ENCODE results near the gene FNDC3A. TPM values are rescaled to one million over a fixed set of nuclear protein-coding genes. Genes with fewer than 3 reads are reported as not detected.

Gene FNDC3A
- total RNA-seq, 1 experiment from 2014 or later = 51.3 TPM

DNA sequence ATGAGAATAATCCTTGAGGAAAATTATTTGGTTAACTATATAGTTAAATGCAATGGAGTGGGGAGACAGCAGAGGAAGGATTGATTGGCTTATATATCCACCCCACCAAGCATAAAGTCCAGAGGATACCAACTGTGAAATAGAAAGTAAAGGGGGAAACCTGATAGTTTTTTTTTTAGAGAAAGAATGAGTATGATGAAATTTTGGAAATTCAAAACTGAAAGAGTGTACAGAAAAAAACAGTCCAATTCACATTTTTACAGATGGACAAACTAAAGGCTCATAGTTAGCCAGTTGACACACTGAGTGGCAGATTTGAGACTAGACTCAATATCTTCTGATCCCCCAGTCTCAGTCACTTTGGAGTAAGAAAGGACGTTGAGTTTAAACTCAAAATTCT lies 51.1 kb downstream of the FNDC3A start:
- Histone ChIP-seq H3K27me3 (replicated peaks) (no peaks in the 10 kb centered on the region), H3K9me3 (replicated peaks) (no peaks in the 10 kb centered on the region), H3K36me3 (no peaks in the 10 kb centered on the region), H3K4me1 (replicated peaks) (peaks cover 22% of the 10 kb centered on the region), H3K4me3 (no peak overlapping the region), H3K27ac (no peak overlapping the region)
- DNase-seq (ENCODE audit: low read depth in 1 of 2, low spot score in 2 of 2) = no peak

DNA sequence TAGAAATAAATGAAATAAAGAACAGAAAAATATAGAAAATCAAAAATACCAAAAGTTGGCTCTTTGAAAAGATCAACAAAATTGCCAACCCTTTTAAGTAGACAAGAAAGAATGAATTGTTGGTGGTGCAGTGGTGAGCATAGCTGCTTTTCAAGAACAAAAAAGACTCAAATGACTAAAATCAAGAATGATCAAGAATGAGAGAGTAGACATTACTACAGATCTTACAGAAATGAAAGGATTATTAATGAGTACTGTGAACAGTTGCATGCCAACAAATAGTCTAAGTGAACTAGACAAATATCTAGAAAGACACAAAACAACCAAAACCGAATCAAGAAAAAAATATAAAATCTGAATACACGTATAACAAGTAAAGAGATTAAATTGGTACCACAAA lies 53.9 kb downstream of the FNDC3A start:
- no peak overlapping the region for H3K4me3 ChIP-seq
- DNase-seq (ENCODE audit: low read depth in 1 of 2, low spot score in 2 of 2) = no peak
- no peaks in the 10 kb centered on the region for H3K4me1 ChIP-seq (replicated peaks)
- no peaks in the 10 kb centered on the region for H3K27me3 ChIP-seq (replicated peaks)
- H3K27ac ChIP-seq = no peak overlapping the region
- H3K9me3 ChIP-seq (replicated peaks) = no peaks in the 10 kb centered on the region
- H3K36me3 ChIP-seq = no peaks in the 10 kb centered on the region

DNA sequence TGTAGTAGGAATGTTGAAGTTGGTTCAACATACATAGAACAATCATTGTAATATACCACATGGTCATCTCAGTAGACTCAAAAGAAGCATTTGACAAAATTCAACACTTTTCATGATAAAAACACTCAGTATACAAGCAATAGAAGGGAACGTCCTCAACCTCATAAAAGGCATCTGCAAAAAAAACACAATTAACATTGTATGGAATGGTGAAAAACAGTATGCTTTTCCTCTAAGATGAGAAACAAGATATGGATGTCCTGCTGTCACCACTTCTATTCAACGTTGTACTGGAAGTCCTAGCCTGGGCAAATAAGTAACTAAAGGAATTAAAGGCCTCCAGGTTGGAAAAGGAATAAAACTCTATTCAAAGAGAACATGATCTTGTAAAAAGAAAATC lies 54.5 kb downstream of the FNDC3A start:
- Histone ChIP-seq H3K4me1 (replicated peaks) (no peaks in the 10 kb centered on the region), H3K27me3 (replicated peaks) (no peaks in the 10 kb centered on the region), H3K4me3 (no peak overlapping the region), H3K27ac (no peak overlapping the region), H3K36me3 (no peaks in the 10 kb centered on the region), H3K9me3 (replicated peaks) (no peaks in the 10 kb centered on the region)
- no peak for DNase-seq (ENCODE audit: low read depth in 1 of 2, low spot score in 2 of 2)

DNA sequence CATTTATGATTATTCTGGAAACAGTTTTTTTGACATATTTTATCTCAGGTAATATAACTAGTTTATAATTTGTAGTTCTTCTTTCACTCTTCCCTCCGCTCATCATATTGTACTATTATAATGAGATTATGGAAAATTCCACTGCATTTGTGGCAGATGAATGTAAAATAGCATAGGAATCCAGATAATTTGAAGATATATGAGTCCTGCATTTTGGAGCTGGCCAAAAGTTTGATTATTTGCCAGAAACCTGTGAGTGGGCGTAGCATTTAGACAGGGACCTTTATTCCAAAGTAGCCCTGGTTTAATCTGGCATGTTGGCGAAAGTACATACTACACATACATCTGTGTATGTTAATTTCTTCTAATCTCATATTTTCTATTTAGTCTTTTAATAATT lies 65.2 kb downstream of the FNDC3A start:
- no peak for DNase-seq (ENCODE audit: low read depth in 1 of 2, low spot score in 2 of 2)
- no peaks in the 10 kb centered on the region for H3K36me3 ChIP-seq
- no peaks in the 10 kb centered on the region for H3K27me3 ChIP-seq (replicated peaks)
- H3K9me3 ChIP-seq (replicated peaks) = no peaks in the 10 kb centered on the region
- H3K4me1 ChIP-seq (replicated peaks) = no peaks in the 10 kb centered on the region
- no peak overlapping the region for H3K4me3 ChIP-seq
- H3K27ac ChIP-seq = no peak overlapping the region

DNA sequence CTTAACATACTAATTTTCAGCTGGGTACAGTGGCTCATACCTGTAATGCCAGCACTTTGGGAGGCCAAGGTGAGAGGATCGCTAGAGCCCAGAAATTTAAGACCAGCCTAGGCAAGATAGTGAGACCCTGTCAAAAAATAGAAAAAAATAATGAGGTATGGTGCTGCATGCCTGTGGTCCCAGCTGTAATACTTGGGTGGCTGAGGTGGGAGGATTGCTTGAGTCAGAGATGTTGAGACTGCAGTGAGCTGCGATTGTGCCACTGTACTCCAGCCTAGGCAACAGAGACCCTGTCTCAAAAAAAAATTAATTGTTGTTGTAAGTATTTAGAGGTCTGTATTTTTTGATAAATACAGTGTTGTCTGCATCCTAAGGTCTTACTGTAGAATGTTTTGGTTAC lies 66.8 kb downstream of the FNDC3A start:
- H3K27ac ChIP-seq = no peak overlapping the region
- no peaks in the 10 kb centered on the region for H3K9me3 ChIP-seq (replicated peaks)
- DNase-seq (ENCODE audit: low read depth in 1 of 2, low spot score in 2 of 2) = no peak

DNA sequence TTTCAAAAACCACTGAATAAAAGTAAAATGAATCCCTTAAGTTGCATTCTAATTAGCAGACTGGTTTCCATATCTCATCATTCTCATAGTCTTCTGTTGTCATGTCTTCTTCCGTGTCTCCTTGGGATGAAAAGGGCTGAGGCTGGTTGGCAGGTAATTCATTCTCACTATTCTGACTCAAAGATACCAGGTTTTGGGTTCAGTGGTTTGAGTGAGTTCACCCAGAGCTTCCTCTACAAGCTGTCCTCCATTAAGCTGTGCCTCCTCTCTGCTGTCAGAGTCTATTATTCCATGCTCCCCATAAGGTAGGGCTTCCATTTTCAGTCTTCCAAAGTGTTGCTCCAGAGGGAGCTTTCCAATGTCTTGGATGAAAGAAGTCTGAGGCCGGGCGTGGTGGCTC lies 68.3 kb downstream of the FNDC3A start:
- no peaks in the 10 kb centered on the region for H3K4me1 ChIP-seq (replicated peaks)
- DNase-seq (ENCODE audit: low read depth in 1 of 2, low spot score in 2 of 2) = no peak

More for the DNA sequence above, 66.8 kb downstream of the FNDC3A start:
- Histone ChIP-seq H3K36me3 (no peaks in the 10 kb centered on the region), H3K27me3 (replicated peaks) (no peaks in the 10 kb centered on the region), H3K4me3 (no peak overlapping the region), H3K4me1 (replicated peaks) (no peaks in the 10 kb centered on the region)

DNA sequence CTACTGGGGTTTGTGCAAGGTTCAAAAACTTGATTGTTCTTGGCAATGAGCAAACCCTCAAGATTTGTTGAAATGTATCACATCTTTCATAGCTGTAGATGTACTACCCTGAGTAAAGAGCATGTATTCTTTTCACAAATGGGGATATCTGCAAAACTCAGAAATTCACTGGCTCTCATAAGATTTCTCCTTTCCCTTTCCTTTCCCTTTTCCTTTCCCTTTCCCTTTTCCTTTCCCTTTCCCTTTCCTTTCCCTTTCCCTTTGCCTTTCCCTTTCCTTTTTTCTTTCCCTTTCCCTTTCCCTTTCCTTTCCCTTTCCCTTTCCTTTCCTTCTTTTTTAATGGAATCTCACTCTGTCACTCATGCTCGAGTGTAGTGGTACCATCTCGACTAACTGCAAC lies 69.1 kb downstream of the FNDC3A start:
- Histone ChIP-seq H3K36me3 (no peaks in the 10 kb centered on the region), H3K4me1 (replicated peaks) (no peaks in the 10 kb centered on the region), H3K9me3 (replicated peaks) (no peaks in the 10 kb centered on the region), H3K27ac (no peak overlapping the region), H3K27me3 (replicated peaks) (no peaks in the 10 kb centered on the region), H3K4me3 (no peak overlapping the region)
- no peak for DNase-seq (ENCODE audit: low read depth in 1 of 2, low spot score in 2 of 2)

More for the DNA sequence above, 68.3 kb downstream of the FNDC3A start:
- Histone ChIP-seq H3K4me3 (no peak overlapping the region), H3K27ac (no peak overlapping the region), H3K36me3 (no peaks in the 10 kb centered on the region), H3K27me3 (replicated peaks) (no peaks in the 10 kb centered on the region), H3K9me3 (replicated peaks) (no peaks in the 10 kb centered on the region)

DNA sequence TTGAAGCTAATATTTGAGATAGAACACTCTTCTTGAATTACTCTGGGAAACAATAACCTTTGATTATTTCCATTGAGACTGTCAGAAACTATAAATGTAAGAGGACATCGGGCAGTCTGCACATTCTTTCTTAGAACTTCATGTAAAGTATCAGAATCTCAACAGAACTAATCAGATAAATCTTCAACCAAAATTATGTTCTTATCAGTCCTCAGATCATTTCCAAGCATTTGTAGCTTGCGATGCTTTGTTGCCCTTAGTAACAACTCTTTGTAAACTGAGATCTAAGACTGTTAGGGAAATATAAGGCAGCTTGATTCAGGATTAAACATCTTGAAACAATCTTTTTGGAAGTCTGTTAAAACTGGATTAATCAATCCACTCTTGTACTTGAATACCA lies 70.3 kb downstream of the FNDC3A start:
- Histone ChIP-seq H3K36me3 (no peaks in the 10 kb centered on the region), H3K27me3 (replicated peaks) (no peaks in the 10 kb centered on the region), H3K9me3 (replicated peaks) (no peaks in the 10 kb centered on the region), H3K27ac (no peak overlapping the region), H3K4me1 (replicated peaks) (no peaks in the 10 kb centered on the region), H3K4me3 (no peak overlapping the region)
- DNase-seq (ENCODE audit: low read depth in 1 of 2, low spot score in 2 of 2) = no peak

DNA sequence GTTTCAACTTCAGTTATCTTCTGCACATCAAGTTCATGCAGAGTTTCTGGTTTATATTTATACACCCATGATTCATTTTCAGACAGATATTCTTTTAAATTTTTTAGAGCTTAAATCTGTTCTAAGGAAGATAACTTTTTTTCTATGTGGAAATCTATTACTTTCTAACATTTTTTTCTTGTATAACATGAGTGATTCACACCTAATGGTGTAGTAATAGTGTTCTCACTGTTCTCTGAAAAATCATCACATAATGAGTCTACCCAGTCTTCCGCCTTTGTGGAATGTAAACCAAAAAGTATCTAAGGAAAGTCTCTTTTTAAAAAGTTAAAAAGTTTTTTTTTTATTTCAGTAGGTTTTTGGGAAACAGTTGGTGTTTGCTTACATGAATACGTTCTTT lies 70.8 kb downstream of the FNDC3A start:
- no peak overlapping the region for H3K27ac ChIP-seq
- H3K4me1 ChIP-seq (replicated peaks) = no peaks in the 10 kb centered on the region
- no peak for DNase-seq (ENCODE audit: low read depth in 1 of 2, low spot score in 2 of 2)

DNA sequence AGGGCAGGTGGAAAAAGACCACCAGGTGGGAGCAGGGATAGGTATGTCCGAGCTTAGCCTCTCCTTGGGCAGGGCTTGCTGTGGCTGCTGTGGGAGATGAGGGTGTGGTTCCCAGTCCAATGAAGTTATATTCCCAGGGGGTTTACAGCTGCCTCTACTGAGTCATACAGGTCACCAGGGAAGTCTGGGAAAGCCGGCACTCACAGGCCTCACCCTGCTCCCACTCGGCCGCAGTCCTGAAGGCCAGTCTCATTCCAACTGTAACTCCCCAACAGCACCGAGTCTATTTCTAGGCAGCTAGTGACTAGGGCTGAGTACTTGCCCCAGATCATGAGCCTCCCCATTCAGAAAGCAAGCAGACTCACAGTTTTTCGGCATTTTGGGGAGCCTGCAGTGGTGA lies 77.1 kb downstream of the FNDC3A start:
- no peaks in the 10 kb centered on the region for H3K4me1 ChIP-seq (replicated peaks)
- DNase-seq (ENCODE audit: low read depth in 1 of 2, low spot score in 2 of 2) = no peak
- no peak overlapping the region for H3K4me3 ChIP-seq
- no peaks in the 10 kb centered on the region for H3K27me3 ChIP-seq (replicated peaks)
- no peak overlapping the region for H3K27ac ChIP-seq
- H3K9me3 ChIP-seq (replicated peaks) = no peaks in the 10 kb centered on the region
- H3K36me3 ChIP-seq = no peaks in the 10 kb centered on the region

More for the DNA sequence above, 70.8 kb downstream of the FNDC3A start:
- no peaks in the 10 kb centered on the region for H3K27me3 ChIP-seq (replicated peaks)
- no peaks in the 10 kb centered on the region for H3K36me3 ChIP-seq
- H3K9me3 ChIP-seq (replicated peaks) = no peaks in the 10 kb centered on the region
- H3K4me3 ChIP-seq = no peak overlapping the region

DNA sequence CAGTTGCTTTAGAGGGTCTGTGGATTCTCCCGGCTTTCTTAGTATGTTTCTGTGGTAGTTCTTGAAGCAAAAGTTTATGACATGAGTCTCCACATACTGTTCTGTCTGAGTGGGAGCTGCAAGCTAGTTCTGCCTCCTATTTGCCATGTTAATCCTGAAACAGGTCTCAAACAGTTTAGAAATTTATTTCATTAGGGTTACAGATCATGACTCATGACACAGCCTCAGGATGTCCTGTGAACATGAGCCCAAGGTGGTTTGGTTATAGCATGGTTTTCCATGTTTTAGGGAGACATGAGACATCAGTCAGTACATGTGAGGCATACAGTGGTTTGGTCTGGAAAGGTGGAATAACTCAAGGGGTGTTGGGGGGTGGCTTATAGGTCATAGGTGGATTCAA lies 77.5 kb downstream of the FNDC3A start:
- no peaks in the 10 kb centered on the region for H3K36me3 ChIP-seq
- H3K4me3 ChIP-seq = no peak overlapping the region
- no peak overlapping the region for H3K27ac ChIP-seq
- no peak for DNase-seq (ENCODE audit: low read depth in 1 of 2, low spot score in 2 of 2)
- no peaks in the 10 kb centered on the region for H3K27me3 ChIP-seq (replicated peaks)
- no peaks in the 10 kb centered on the region for H3K4me1 ChIP-seq (replicated peaks)
- H3K9me3 ChIP-seq (replicated peaks) = no peaks in the 10 kb centered on the region

DNA sequence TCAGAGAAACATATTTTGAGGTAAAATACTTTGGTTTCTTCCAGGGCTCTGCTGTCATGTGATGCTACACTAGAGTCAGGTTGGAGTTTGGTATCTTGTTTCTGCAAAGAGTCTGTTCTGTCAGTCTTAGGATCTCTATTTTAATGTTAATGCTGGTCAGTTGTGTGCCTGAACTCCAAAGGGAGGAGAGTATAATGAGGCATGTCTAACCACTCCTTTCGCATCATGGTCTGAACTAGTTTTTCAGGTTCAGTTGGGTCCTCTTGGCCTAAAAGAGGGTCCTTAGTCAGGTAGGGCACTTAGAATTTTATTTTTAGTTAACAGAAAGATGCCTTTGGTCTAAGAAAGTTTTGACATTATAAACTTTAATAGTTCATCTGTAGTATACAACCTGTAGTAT lies 78.2 kb downstream of the FNDC3A start:
- Histone ChIP-seq H3K4me3 (no peak overlapping the region), H3K4me1 (replicated peaks) (no peaks in the 10 kb centered on the region), H3K27ac (no peak overlapping the region), H3K9me3 (replicated peaks) (no peaks in the 10 kb centered on the region), H3K27me3 (replicated peaks) (no peaks in the 10 kb centered on the region), H3K36me3 (no peaks in the 10 kb centered on the region)
- DNase-seq (ENCODE audit: low read depth in 1 of 2, low spot score in 2 of 2) = no peak

DNA sequence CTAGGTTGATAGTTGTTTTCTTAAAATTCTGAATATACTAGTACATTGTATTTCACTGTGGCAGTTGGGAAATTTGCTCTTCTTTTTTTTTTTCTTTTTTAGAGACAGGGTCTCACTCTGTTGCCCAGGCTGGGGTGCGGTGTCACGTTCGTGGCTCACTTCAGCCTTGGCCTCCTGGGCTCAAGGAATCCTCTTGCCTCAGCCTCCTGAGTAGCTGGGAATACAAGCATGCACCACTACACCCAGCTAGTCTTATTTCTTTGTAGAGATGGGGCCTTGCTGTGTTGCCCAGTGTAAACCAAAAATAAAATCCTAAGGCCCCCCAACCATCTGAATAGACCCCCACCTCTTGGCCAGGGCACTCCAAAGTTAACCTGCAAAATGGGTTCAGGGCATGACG lies 79.3 kb downstream of the FNDC3A start:
- Histone ChIP-seq H3K4me1 (replicated peaks) (peaks cover 3% of the 10 kb centered on the region; the same call in 1 of the 2 replicates), H3K4me3 (no peak overlapping the region), H3K27me3 (replicated peaks) (no peaks in the 10 kb centered on the region), H3K36me3 (no peaks in the 10 kb centered on the region), H3K9me3 (replicated peaks) (no peaks in the 10 kb centered on the region), H3K27ac (no peak overlapping the region)
- DNase-seq (ENCODE audit: low read depth in 1 of 2, low spot score in 2 of 2) = no peak

DNA sequence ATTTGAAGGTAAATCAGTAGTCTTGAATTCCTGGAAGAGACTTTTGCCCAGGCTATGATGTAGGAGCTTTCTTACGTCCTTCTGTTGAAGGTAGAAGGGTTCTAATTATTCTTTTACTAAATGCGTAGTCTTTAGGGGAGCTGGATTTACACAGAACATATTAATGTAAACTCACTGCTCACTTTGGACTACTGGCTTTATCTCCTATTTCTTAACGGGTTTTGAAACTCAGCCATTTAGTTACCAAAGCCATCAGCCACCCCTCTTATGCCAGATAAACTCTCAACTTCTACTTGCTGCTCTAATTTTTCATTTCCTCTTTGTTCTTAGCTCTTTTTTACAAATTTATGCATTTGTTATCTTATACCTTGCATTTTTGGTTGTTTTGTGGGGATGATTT lies 81.5 kb downstream of the FNDC3A start:
- no peaks in the 10 kb centered on the region for H3K9me3 ChIP-seq (replicated peaks)
- no peaks in the 10 kb centered on the region for H3K36me3 ChIP-seq
- no peak overlapping the region for H3K4me3 ChIP-seq
- H3K27ac ChIP-seq = no peak overlapping the region
- DNase-seq (ENCODE audit: low read depth in 1 of 2, low spot score in 2 of 2) = no peak
- no peaks in the 10 kb centered on the region for H3K27me3 ChIP-seq (replicated peaks)
- peaks cover 7% of the 10 kb centered on the region for H3K4me1 ChIP-seq (replicated peaks)

DNA sequence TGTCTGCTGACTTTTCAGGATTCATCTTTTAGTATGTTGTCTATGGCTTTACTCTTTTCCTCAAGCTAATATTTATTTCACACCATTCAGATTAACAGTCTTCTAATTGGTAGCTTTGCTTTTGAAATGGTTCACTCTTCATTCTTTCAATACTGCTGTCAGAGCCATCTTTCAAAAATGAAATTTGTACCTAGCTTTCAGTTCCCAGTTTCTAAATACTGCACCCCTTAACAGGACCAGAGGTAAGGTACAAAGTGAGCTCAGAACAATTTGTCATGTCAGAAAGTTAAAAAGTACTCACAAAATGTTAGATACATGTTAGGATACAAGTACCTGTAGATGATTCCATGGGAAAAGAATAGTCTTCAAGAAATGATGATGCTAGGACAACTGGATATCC lies 83.0 kb downstream of the FNDC3A start:
- Histone ChIP-seq H3K4me3 (no peak overlapping the region), H3K27ac (no peak overlapping the region), H3K4me1 (replicated peaks) (peaks cover 20% of the 10 kb centered on the region), H3K9me3 (replicated peaks) (no peaks in the 10 kb centered on the region), H3K36me3 (no peaks in the 10 kb centered on the region), H3K27me3 (replicated peaks) (no peaks in the 10 kb centered on the region)
- DNase-seq (ENCODE audit: low read depth in 1 of 2, low spot score in 2 of 2) = no peak
